Measurements from ENCODE around the gene SEPTIN8.

- TF ChIP-seq CTCF (optimal IDR thresholded peaks at IDR 0.05 in 1 of 3, IDR thresholded peaks at IDR 0.05 in 1 of 3, conservative IDR thresholded peaks at IDR 0.05 in 1 of 3; ENCODE audit: extremely low read depth in 1 of 3, insufficient read depth in 2 of 3, low read length in 3 of 3) (no peak), EZH2 (IDR thresholded peaks at IDR 0.05; ENCODE audit: low read length) (no peak)
Measured at GRCh38 chr5:132766806-132767055, 10.3 kb downstream of the SEPTIN8 start.
